ENCODE data around the gene CTSS. TPM values are rescaled to one million over a fixed set of nuclear protein-coding genes. Genes with fewer than 3 reads are reported as not detected.

The CTSS gene
- polyA plus RNA-seq, 2 of the 4 experiments (the other 2 are of a cell fraction): 9.4 to 29.6 TPM

DNA sequence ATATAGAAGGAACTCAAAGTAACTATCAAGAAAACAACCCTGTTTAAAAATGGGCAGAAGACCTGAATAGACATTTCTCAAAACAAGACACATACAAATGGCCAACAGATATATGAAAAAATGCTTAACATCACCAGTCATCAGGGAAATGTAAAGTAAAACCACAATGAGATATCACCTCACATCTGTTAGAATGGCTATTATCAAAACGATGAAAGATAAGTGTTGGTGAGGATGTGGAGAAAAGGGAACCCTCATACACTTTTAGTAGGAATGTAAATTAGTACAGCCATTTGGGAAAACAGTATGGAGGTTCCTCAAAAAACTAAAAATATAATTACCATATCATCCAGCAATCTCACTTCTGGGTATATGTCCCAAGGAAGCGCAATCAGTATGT is 3.0 kb downstream of the CTSS start:
- ATAC-seq (no peak), DNase-seq (ENCODE audit: low read depth in 1 of 2, low spot score in 1 of 2) (no peak), FAIRE-seq (no peak)
- Histone ChIP-seq H3K4me2 (no peak overlapping the region), H3K9me3 (peaks cover 5% of the 10 kb centered on the region; the same call in 1 of the 3 replicates), H3K4me3 (no peak overlapping the region), H3K27ac (no peak overlapping the region), H3K4me1 (peaks cover 20% of the 10 kb centered on the region)
- 93% methylated on average over 2 of the region's 2 CpGs for WGBS (ENCODE audit: missing lambda C conversion rate)
- ChIA-PET POLR2A (no interaction called here), CTCF (no interaction called here)
- TF ChIP-seq, protein P1, sequence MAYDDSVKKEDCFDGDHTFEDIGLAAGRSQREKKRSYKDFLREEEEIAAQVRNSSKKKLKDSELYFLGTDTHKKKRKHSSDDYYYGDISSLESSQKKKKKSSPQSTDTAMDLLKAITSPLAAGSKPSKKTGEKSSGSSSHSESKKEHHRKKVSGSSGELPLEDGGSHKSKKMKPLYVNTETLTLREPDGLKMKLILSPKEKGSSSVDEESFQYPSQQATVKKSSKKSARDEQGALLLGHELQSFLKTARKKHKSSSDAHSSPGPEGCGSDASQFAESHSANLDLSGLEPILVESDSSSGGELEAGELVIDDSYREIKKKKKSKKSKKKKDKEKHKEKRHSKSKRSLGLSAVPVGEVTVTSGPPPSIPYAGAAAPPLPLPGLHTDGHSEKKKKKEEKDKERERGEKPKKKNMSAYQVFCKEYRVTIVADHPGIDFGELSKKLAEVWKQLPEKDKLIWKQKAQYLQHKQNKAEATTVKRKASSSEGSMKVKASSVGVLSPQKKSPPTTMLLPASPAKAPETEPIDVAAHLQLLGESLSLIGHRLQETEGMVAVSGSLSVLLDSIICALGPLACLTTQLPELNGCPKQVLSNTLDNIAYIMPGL (CRISPR knock-in tag; IDR thresholded peaks at IDR 0.05; ENCODE audit: borderline replicate concordance): no peak
- no peak for TF ChIP-seq FOSB (CRISPR knock-in tag; IDR thresholded peaks at IDR 0.05)
- TF ChIP-seq CHD4 (IDR thresholded peaks at IDR 0.05; ENCODE audit: borderline replicate concordance): no peak
- no peak for TF ChIP-seq RNF2 (IDR thresholded peaks at IDR 0.05; ENCODE audit: borderline replicate concordance, low read depth)
- TF ChIP-seq POLR2A (IDR thresholded peaks at IDR 0.05; ENCODE audit: low read length): no peak
- no peak for TF ChIP-seq MAZ (IDR thresholded peaks at IDR 0.05; ENCODE audit: borderline replicate concordance, low read depth, low read length)
- no peak for TF ChIP-seq SMC3 (IDR thresholded peaks at IDR 0.05)
- TF ChIP-seq ZC3H11A (IDR thresholded peaks at IDR 0.05): no peak
- TF ChIP-seq BHLHE40 (IDR thresholded peaks at IDR 0.05; ENCODE audit: low read depth, low read length): no peak
- TF ChIP-seq RFX5 (IDR thresholded peaks at IDR 0.05): no peak
- TF ChIP-seq, protein P2, sequence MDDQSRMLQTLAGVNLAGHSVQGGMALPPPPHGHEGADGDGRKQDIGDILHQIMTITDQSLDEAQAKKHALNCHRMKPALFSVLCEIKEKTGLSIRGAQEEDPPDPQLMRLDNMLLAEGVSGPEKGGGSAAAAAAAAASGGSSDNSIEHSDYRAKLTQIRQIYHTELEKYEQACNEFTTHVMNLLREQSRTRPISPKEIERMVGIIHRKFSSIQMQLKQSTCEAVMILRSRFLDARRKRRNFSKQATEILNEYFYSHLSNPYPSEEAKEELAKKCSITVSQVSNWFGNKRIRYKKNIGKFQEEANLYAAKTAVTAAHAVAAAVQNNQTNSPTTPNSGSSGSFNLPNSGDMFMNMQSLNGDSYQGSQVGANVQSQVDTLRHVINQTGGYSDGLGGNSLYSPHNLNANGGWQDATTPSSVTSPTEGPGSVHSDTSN (IDR thresholded peaks at IDR 0.05): no peak
- no peak for TF ChIP-seq NPAS2 (CRISPR knock-in tag; IDR thresholded peaks at IDR 0.05; ENCODE audit: borderline replicate concordance)
- no peak for TF ChIP-seq RCOR1 (IDR thresholded peaks at IDR 0.05; ENCODE audit: low read depth, low read length)
- no peak for TF ChIP-seq CHD2 (IDR thresholded peaks at IDR 0.05; ENCODE audit: low read length, partially characterized antibody)
- TF ChIP-seq JUNB (IDR thresholded peaks at IDR 0.05): no peak
- TF ChIP-seq FOXS1 (CRISPR knock-in tag; IDR thresholded peaks at IDR 0.05): no peak
- TF ChIP-seq KDM5A (IDR thresholded peaks at IDR 0.05): no peak
- TF ChIP-seq NR3C1 (IDR thresholded peaks at IDR 0.05): no peak

DNA sequence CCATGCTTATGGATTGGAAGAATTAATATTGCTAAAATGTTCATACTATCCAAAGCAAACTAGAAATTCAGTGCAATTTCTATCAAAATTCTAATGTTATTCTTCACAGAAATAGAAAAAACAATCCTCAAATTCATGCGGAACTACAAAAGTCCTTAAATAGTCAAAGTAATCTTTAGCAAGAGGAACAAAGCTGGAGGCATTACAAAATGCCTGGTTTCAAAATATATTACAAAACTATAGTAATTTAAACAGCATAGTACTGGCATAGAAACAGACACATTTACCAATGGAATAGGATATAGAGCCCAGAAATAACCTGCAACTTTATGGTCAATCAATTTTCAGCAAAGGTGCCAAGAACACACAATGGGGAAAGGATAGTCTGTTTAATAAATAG is 3.8 kb downstream of the CTSS start:
- Histone ChIP-seq H3K9me3 (peaks cover 5% of the 10 kb centered on the region; the same call in 1 of the 3 replicates), H3K4me3 (no peak overlapping the region), H3K27ac (no peak overlapping the region), H3K4me2 (no peak overlapping the region), H3K4me1 (peaks cover 20% of the 10 kb centered on the region)
- no peak for DNase-seq (ENCODE audit: low read depth in 1 of 2, low spot score in 1 of 2)
- ChIA-PET POLR2A (no interaction called here), CTCF (no interaction called here)
- whole genome bisulfite sequencing (ENCODE audit: missing lambda C conversion rate): 95% methylated on average over 1 of the region's 1 CpG
- ATAC-seq: no peak
- TF ChIP-seq CEBPB (IDR thresholded peaks at IDR 0.05) (no peak), TP53 (CRISPR knock-in tag; IDR thresholded peaks at IDR 0.05) (no peak), MYC (IDR thresholded peaks at IDR 0.05; ENCODE audit: borderline replicate concordance, low read length) (no peak)
- no peak for FAIRE-seq

DNA sequence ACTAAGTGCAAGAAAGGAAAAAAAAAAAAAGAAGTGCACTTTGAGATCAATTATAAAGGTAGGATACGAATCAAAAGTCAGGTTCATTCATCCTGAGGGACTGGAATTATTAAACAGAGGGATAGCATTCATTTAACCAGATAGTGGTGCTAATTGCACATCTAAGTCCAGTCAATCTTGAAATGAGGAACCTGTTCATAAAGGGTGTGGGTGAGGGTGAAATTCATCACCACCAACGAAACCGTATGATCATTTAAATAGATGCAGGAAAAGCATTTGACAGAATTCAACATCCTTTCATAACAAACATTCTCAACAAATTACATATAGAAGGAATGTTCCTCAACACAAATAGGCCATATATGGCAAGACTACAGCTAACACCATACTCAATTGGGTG is 5.6 kb downstream of the CTSS start:
- H3K27ac ChIP-seq: no peak overlapping the region
- CTCF ChIA-PET: no interaction called here
- no peak for FAIRE-seq

More for the DNA sequence above, 5.6 kb downstream of the CTSS start:
- no peak overlapping the region for H3K4me2 ChIP-seq
- H3K4me1 ChIP-seq: peaks cover 10% of the 10 kb centered on the region
- ATAC-seq (no peak), DNase-seq (ENCODE audit: low read depth in 1 of 2, low spot score in 1 of 2) (no peak)
- TF ChIP-seq, protein P3, sequence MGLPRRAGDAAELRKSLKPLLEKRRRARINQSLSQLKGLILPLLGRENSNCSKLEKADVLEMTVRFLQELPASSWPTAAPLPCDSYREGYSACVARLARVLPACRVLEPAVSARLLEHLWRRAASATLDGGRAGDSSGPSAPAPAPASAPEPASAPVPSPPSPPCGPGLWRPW (IDR thresholded peaks at IDR 0.05): no peak
- TF ChIP-seq, protein P4, sequence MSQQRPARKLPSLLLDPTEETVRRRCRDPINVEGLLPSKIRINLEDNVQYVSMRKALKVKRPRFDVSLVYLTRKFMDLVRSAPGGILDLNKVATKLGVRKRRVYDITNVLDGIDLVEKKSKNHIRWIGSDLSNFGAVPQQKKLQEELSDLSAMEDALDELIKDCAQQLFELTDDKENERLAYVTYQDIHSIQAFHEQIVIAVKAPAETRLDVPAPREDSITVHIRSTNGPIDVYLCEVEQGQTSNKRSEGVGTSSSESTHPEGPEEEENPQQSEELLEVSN (IDR thresholded peaks at IDR 0.05; ENCODE audit: borderline replicate concordance, low read depth): no peak
- peaks cover 5% of the 10 kb centered on the region; the same call in 1 of the 3 replicates for H3K9me3 ChIP-seq
- POLR2A ChIA-PET: interaction anchor here (0.7 kb wide), 1 partner anchor 448 kb away, joined by 3 read pairs; no protein-coding TSS in a partner anchor
- 86% methylated on average over 3 of the region's 3 CpGs for WGBS (ENCODE audit: missing lambda C conversion rate)
- H3K4me3 ChIP-seq: no peak overlapping the region

Data from A549 (cell line).